ENCODE data around the gene MPZL3.

GRCh38 chr11:118213201-118213600 is 39.0 kb downstream of the MPZL3 start:
- TF ChIP-seq CTCF (conservative IDR thresholded peaks at IDR 0.05 in 1 of 2, IDR thresholded peaks at IDR 0.05 in 1 of 2; ENCODE audit: extremely low read depth in 1 of 2, insufficient read depth in 1 of 2, low read depth in 1 of 2, low read length in 2 of 2) (no peak), EZH2 (IDR thresholded peaks at IDR 0.05; ENCODE audit: borderline replicate concordance, low read length) (no peak)
